ENCODE data around the gene ARFGAP1.

ARFGAP1 gene

GRCh38 chr20:63313349-63314014 lies 40.9 kb downstream of the ARFGAP1 start:
- H3K9me3 Mint-ChIP-seq: no peaks in the 10 kb centered on the region
- no peaks in the 10 kb centered on the region for H3K4me1 Mint-ChIP-seq (ENCODE audit: low read depth)
- peaks cover 4% of the 10 kb centered on the region for H3K27me3 Mint-ChIP-seq
- H3K36me3 Mint-ChIP-seq (ENCODE audit: low read depth): no peaks in the 10 kb centered on the region
- no peak overlapping the region for H3K27ac Mint-ChIP-seq
- intact Hi-C loops (cut with micrococcal nuclease): no loop called here
- no peak overlapping the region for H3K4me3 Mint-ChIP-seq

DNA sequence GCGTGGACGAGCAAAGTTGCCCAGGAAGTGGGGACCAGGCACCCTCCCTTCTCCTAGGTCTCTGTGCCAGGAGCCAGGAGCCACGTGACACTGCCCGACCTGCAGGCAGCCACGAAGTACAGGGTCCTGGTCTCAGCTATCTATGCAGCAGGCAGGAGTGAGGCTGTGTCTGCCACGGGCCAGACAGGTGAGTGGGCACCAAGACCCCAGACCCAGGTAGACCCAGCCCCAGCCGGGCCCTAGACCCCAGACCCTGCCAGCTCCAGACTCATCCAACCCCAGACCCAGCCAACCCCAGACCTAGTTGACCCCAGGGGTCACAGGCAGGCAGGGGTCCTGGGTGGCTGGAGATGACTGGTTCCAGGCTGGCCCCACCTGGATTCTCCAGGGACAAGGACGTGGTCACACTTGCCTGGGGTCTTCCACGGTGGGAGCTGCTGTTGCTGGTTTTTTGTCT lies 41.4 kb downstream of the ARFGAP1 start:
- no peaks in the 10 kb centered on the region for H3K4me1 Mint-ChIP-seq (ENCODE audit: low read depth)
- H3K27me3 Mint-ChIP-seq: peaks cover 4% of the 10 kb centered on the region
- H3K27ac Mint-ChIP-seq: no peak overlapping the region
- H3K4me3 Mint-ChIP-seq: no peak overlapping the region
- intact Hi-C loops (cut with micrococcal nuclease): no loop called here
- no peaks in the 10 kb centered on the region for H3K36me3 Mint-ChIP-seq (ENCODE audit: low read depth)
- H3K9me3 Mint-ChIP-seq: no peaks in the 10 kb centered on the region

- no peaks in the 10 kb centered on the region for H3K4me1 Mint-ChIP-seq (ENCODE audit: low read depth)
- no peaks in the 10 kb centered on the region for H3K36me3 Mint-ChIP-seq (ENCODE audit: low read depth)
- no peaks in the 10 kb centered on the region for H3K9me3 Mint-ChIP-seq
- intact Hi-C loops (cut with micrococcal nuclease): no loop called here
- H3K4me3 Mint-ChIP-seq: no peak overlapping the region
- no peak overlapping the region for H3K27ac Mint-ChIP-seq
- H3K27me3 Mint-ChIP-seq: peaks cover 2% of the 10 kb centered on the region
These were observed 42.1 kb downstream of the ARFGAP1 start for GRCh38 chr20:63314566-63315239.

DNA sequence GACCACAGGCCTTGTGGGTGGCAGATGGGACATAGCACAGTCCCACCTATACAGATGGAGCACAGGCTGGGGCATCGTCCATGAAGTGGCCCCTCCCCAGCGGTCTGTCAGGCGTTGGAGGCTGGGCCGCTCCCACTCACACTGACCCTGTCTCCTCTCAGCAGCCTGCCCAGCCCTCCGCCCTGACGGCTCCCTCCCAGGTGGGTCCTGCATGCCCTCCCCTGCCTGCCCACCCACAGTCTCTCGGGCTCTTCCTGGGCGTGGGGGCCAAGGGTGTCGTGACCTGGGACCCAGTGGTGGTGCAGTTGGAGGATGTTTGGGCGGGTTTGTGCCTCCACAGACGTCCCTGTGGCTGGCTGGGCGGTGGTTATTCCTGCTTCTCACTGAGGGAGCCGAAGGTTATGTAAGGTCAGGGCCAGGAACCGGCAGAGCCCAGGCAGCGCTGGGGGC lies 42.7 kb downstream of the ARFGAP1 start:
- Mint-ChIP-seq H3K27me3 (no peaks in the 10 kb centered on the region), H3K27ac (no peak overlapping the region), H3K4me1 (ENCODE audit: low read depth) (no peaks in the 10 kb centered on the region), H3K4me3 (no peak overlapping the region), H3K9me3 (no peaks in the 10 kb centered on the region), H3K36me3 (ENCODE audit: low read depth) (no peaks in the 10 kb centered on the region)
- intact Hi-C loops (cut with micrococcal nuclease): no loop called here

- Mint-ChIP-seq H3K27ac (no peak overlapping the region), H3K9me3 (no peaks in the 10 kb centered on the region), H3K4me3 (no peak overlapping the region), H3K4me1 (ENCODE audit: low read depth) (no peaks in the 10 kb centered on the region), H3K27me3 (no peaks in the 10 kb centered on the region), H3K36me3 (ENCODE audit: low read depth) (no peaks in the 10 kb centered on the region)
- intact Hi-C loops (cut with micrococcal nuclease): no loop called here
These were observed 43.3 kb downstream of the ARFGAP1 start for GRCh38 chr20:63315731-63316491.

DNA sequence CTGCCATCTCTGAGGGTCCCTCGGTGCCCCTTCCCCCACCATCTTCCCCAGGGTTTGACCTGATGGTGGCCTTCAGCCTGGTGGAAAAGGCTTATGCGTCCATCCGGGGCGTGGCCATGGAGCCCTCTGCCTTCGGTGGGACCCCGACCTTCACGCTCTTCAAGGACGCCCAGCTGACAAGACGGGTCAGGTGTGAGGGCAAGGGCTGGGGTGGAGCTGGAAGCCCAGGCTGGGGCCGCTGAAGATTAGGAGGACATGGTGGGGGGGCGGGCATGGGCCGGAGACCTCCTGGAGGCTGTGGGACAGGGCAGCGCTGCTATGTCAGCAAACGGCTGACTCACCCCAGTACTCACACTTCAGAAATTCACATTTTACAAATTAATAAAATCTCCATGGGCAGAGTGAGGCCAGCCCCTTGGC lies 43.9 kb downstream of the ARFGAP1 start:
- Mint-ChIP-seq H3K27me3 (no peaks in the 10 kb centered on the region), H3K9me3 (no peaks in the 10 kb centered on the region), H3K4me3 (no peak overlapping the region), H3K27ac (no peak overlapping the region), H3K36me3 (ENCODE audit: low read depth) (no peaks in the 10 kb centered on the region), H3K4me1 (ENCODE audit: low read depth) (no peaks in the 10 kb centered on the region)
- intact Hi-C loops (cut with micrococcal nuclease): no loop called here

DNA sequence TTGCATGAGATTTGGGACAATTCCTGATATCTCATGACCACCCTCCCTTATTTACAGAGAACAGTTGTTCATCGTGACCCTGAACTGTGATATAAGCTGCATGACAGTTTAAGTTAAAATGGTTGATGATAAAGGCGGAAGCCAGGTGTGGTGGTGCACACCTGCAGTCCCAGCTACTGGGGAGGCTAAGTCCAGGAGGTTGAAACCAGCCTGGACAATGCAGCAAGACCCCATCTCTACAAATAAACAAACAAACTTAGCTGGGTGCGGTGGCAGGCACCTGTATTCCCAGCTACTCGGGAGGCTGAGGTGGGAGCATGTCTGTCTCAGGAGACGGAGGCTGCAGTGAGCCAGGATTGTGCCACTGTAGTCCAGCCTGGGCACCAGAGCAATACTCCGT lies 44.4 kb downstream of the ARFGAP1 start:
- Mint-ChIP-seq H3K4me3 (no peak overlapping the region), H3K9me3 (no peaks in the 10 kb centered on the region), H3K36me3 (ENCODE audit: low read depth) (no peaks in the 10 kb centered on the region), H3K27ac (no peak overlapping the region), H3K27me3 (no peaks in the 10 kb centered on the region), H3K4me1 (ENCODE audit: low read depth) (no peaks in the 10 kb centered on the region)
- intact Hi-C loops (cut with micrococcal nuclease): no loop called here

DNA sequence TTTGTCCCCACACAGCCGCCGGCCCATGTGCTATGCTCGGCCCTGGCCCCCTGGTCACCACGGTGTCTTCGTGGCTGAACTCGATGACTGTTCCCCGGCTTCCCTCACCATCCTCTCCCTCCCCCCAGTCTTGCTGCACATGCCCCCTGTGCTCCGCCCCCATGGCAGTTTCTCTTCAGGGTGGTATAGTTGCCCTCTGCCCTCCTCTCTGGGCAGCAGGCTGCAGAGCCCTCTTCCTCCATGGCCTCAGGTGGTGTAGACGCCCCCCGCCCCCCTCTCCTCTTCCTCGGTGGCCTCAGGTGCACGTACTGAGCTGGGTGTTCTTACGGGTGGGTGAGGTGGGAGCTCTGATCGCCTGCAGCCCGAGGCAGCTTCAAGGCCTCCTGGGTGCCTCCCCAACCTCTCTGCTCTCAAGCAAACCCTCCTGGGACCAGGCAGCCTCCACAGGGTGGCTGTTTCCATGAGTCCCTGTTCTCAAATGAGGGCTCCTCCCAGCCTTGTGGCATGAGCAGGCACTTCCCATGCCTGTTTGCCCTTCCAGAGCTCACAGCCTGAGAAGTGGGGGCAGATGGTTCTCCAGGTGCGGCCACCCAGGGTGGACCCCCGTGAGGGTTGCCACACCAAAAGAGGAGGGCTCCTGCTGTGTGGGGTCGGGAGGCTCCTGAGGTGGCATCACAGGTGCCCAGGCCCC lies 45.1 kb downstream of the ARFGAP1 start:
- no peaks in the 10 kb centered on the region for H3K4me1 Mint-ChIP-seq (ENCODE audit: low read depth)
- H3K36me3 Mint-ChIP-seq (ENCODE audit: low read depth): no peaks in the 10 kb centered on the region
- no peak overlapping the region for H3K27ac Mint-ChIP-seq
- no peak overlapping the region for H3K4me3 Mint-ChIP-seq
- H3K9me3 Mint-ChIP-seq: no peaks in the 10 kb centered on the region
- peaks cover 4% of the 10 kb centered on the region for H3K27me3 Mint-ChIP-seq
- intact Hi-C loops (cut with micrococcal nuclease): no loop called here

DNA sequence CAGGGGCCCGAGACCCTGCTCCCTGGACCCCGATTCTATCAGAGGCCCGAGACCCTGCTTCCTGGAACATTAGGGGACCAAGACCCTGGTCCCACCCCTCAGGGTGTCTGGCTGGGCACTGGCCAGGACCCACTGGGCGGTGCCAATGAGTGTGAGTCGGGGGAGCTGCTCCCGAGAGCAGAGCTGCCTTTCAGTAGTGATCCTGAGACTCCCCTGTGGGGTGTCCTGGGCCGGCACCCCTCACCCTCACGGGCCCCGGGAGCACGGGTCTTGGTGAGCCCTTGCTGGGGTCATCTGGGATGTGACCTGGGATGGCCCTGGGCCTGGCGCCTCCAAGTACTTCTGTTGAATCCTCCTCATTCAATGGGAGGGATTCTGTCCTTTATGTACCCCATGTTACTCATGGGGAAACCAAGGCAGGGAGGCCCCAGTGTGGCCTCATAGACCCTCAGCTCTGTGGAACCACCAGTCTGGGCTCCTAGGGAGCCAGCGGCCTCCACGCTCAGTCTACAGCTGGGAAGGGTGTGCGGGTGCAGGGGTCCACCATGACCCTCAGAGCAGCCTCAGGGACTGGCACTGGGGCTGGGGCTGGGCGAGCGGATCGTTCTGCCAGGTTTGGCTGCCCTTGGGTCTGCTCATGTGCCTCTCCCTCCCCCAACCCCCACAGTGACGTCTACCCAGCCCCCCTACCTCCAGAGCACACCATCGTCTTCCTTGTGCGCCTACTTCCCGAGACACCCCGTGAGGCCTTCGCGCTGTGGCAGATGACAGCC lies 46.0 kb downstream of the ARFGAP1 start:
- no peak overlapping the region for H3K27ac Mint-ChIP-seq
- H3K36me3 Mint-ChIP-seq (ENCODE audit: low read depth): no peaks in the 10 kb centered on the region
- no peaks in the 10 kb centered on the region for H3K4me1 Mint-ChIP-seq (ENCODE audit: low read depth)
- H3K9me3 Mint-ChIP-seq: no peaks in the 10 kb centered on the region
- intact Hi-C loops (cut with micrococcal nuclease): no loop called here
- H3K27me3 Mint-ChIP-seq: peaks cover 11% of the 10 kb centered on the region
- no peak overlapping the region for H3K4me3 Mint-ChIP-seq

- Mint-ChIP-seq H3K4me3 (no peak overlapping the region), H3K4me1 (ENCODE audit: low read depth) (no peaks in the 10 kb centered on the region), H3K36me3 (ENCODE audit: low read depth) (no peaks in the 10 kb centered on the region), H3K27ac (no peak overlapping the region), H3K27me3 (peaks cover 16% of the 10 kb centered on the region), H3K9me3 (no peaks in the 10 kb centered on the region)
- intact Hi-C loops (cut with micrococcal nuclease): no loop called here
These were observed 46.8 kb downstream of the ARFGAP1 start for GRCh38 chr20:63319164-63320040.

DNA sequence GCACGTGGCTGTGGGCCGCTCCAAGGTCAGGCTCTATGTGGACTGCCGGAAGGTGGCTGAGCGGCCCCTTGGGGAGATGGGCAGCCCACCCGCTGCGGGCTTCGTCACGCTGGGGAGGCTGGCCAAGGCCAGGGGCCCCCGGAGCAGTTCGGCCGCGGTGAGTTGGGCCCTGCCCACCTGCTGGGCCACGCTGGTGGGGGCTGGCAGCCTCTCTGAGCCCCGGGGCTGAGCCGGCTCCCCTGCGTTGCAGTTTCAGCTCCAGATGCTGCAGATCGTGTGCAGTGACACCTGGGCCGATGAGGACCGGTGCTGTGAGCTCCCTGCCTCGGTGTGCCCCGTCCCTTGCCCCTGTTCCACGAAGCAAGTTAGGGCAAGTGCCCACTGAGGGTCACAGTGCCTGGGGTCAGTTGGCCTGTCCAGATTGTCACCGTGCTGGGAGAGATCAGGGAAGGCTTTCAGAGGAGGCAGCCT lies 47.5 kb downstream of the ARFGAP1 start:
- Mint-ChIP-seq H3K36me3 (ENCODE audit: low read depth) (no peaks in the 10 kb centered on the region), H3K27ac (no peak overlapping the region), H3K4me1 (ENCODE audit: low read depth) (no peaks in the 10 kb centered on the region), H3K4me3 (no peak overlapping the region), H3K27me3 (peaks cover 16% of the 10 kb centered on the region), H3K9me3 (no peaks in the 10 kb centered on the region)
- intact Hi-C loops (cut with micrococcal nuclease): no loop called here

GRCh38 chr20:63320616-63321147 lies 48.1 kb downstream of the ARFGAP1 start:
- Mint-ChIP-seq H3K27me3 (peaks cover 16% of the 10 kb centered on the region), H3K4me3 (no peak overlapping the region), H3K27ac (no peak overlapping the region), H3K36me3 (ENCODE audit: low read depth) (no peaks in the 10 kb centered on the region), H3K4me1 (ENCODE audit: low read depth) (no peaks in the 10 kb centered on the region), H3K9me3 (no peaks in the 10 kb centered on the region)
- intact Hi-C loops (cut with micrococcal nuclease): no loop called here

Data from dendritic cell treated with granulocyte-macrophage colony-stimulating factor and Interleukin-4, amounts not matched to agents 40 ng/mL and 50 ng/mL, for 4 days (primary cell).